T-cell (primary cell): ENCODE measurements around the gene CSGALNACT2. TPM values are rescaled to one million over a fixed set of nuclear protein-coding genes. Genes with fewer than 3 reads are reported as not detected.
A peak's percentile ranks its signal among the peaks of the same experiment; 100 is the strongest.

Source experiments
- ATAC-seq, 4 experiments: fragments of 200-7000 bp in 3 of 4; fragments of 150-1000 bp in 1 of 4; cut with Tn5 transposase; replicated peaks in 1 of 4; 1 replicate in 3 of 4; 2 replicates in 1 of 4; pipeline ENCODE4 v1.10.0; 2021; ENCODE audit warnings: moderate library complexity in 3 of 4, mild to moderate bottlenecking in 2 of 4, moderate number of reproducible peaks in 1 of 4
- CTCF ChIA-PET, 2 donors: fragments of 300-600 bp; sonication (Branson Sonifier 250); formaldehyde crosslinking; loops; one replicate each; lab custom pipeline; 2022; ENCODE audit warnings: antibody characterized with exemption in 2 of 2; lab: Charles Lee
- POLR2A ChIA-PET, 2 donors: fragments of 300-600 bp; sonication (Branson Sonifier 250); formaldehyde crosslinking; loops; one replicate each; lab custom pipeline; 2022; ENCODE audit warnings: antibody characterized with exemption in 2 of 2; lab: Charles Lee
- DNase-seq, 35 experiments: peaks; one replicate each; pipeline versions ENCODE4 v3.0.0 to v3.0.0-alpha.2; 2013 to 2023
- H3K27ac ChIP-seq: one replicate; pipeline ENCODE4 v1.5.1; 2013; ENCODE audit warnings: low read length
- H3K27me3 ChIP-seq, 2 experiments: replicated peaks in 1 of 2; 1 replicate in 1 of 2; 2 replicates in 1 of 2; pipeline versions ENCODE4 v1.6.1 to v1.7.0; 2013; ENCODE audit warnings: low read length in 1 of 2, mixed read lengths in 1 of 2; ENCODE audit not compliant: control insufficient read depth in 2 of 2, insufficient read depth in 2 of 2; ENCODE audit errors: extremely low read depth in 1 of 2
- H3K36me3 ChIP-seq, 2 donors: 1 replicate in 1 of 2; 2 replicates in 1 of 2; pipeline versions ENCODE4 v1.6.1 to v1.7.0; 2013; ENCODE audit warnings: low read length in 1 of 2; ENCODE audit not compliant: control insufficient read depth in 2 of 2, insufficient read depth in 1 of 2; ENCODE audit errors: extremely low read depth in 1 of 2
- H3K4me1 ChIP-seq, 2 experiments: 1 replicate in 1 of 2; 2 replicates in 1 of 2; pipeline versions ENCODE4 v1.6.1 to v1.7.0; 2013; ENCODE audit warnings: low read length in 2 of 2, mixed read lengths in 1 of 2; ENCODE audit not compliant: insufficient read depth in 2 of 2, control insufficient read depth in 1 of 2; ENCODE audit errors: extremely low read depth in 1 of 2
- H3K4me3 ChIP-seq, 2 donors: 1 replicate in 1 of 2; 2 replicates in 1 of 2; pipeline versions ENCODE4 v1.5.1 to v1.7.0; 2013; ENCODE audit warnings: mild to moderate bottlenecking in 2 of 2, low read length in 1 of 2, moderate library complexity in 1 of 2; ENCODE audit not compliant: control insufficient read depth in 1 of 2; ENCODE audit errors: extremely low read depth in 1 of 2
- H3K9me3 ChIP-seq: 2 replicates; pipeline ENCODE4 v1.7.0; 2013
- H3K27ac Mint-ChIP-seq, 2 donors: one replicate each; pipeline ENCODE4 v1.8.0; 2020 to 2021; ENCODE audit warnings: mild to moderate bottlenecking in 2 of 2, mixed read lengths in 2 of 2
- H3K27me3 Mint-ChIP-seq, 2 donors: one replicate each; pipeline ENCODE4 v1.8.0; 2021 to 2022; ENCODE audit warnings: mixed read lengths in 2 of 2
- H3K36me3 Mint-ChIP-seq: one replicate; pipeline ENCODE4 v1.8.0; 2021; ENCODE audit warnings: mixed read lengths
- H3K4me1 Mint-ChIP-seq, 3 donors: one replicate each; pipeline ENCODE4 v1.8.0; 2020 to 2022; ENCODE audit warnings: mixed read lengths in 3 of 3, mild to moderate bottlenecking in 1 of 3
- H3K4me3 Mint-ChIP-seq, 3 donors: one replicate each; pipeline ENCODE4 v1.8.0; 2020 to 2022; ENCODE audit warnings: mild to moderate bottlenecking in 3 of 3, mixed read lengths in 3 of 3, moderate library complexity in 3 of 3
- H3K9me3 Mint-ChIP-seq, 3 donors: one replicate each; pipeline ENCODE4 v1.8.0; 2020 to 2022; ENCODE audit warnings: mixed read lengths in 3 of 3
- WGBS: methylation state at CpG from one replicate; pipeline ENCODE4 v1.1.5; 2013; ENCODE audit warnings: missing lambda C conversion rate; ENCODE audit not compliant: insufficient coverage; 5-methylcytosine and 5-hydroxymethylcytosine counted together
- total RNA-seq, 35 experiments: library from RNA in 6 of 35; stranded (reverse) in 6 of 35; fragments of 120-200 nt in 1 of 35; gene quantifications; one replicate each; pipeline versions ENCODE4 v1.2.1 to v1.2.4 and lab custom pipeline; 2013 to 2026

Gene CSGALNACT2
- total RNA-seq, 5 donors from 2014 or later (not counting 1 experiment from before 2014, with no cell fraction given), result 36.5 to 46.1 (median 41.9) TPM

DNA sequence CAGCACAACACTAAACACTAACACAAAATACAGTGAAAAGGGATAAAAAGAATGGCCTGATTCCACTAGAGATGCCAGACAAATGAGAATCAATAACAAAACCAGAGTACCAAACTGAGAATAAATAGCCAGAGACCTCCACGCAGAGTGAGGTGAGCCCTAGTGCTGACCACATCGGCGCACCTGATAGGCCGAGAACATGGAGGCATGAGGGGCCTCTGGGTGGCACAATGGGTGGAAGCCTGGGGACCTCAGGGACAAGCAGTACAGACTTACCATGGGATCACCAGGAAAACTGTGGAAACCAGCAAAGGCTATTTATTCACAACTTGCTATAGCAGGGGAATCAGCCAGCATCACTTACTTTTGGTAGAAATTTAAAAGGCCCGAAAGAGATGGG, 1.8 kb upstream of the CSGALNACT2 start:
- POLR2A ChIA-PET, result interaction anchor here in 1 of 2 donors (0.6 kb wide), 1 partner anchor 291 kb away, joined by 5 read pairs; no protein-coding TSS in a partner anchor

DNA sequence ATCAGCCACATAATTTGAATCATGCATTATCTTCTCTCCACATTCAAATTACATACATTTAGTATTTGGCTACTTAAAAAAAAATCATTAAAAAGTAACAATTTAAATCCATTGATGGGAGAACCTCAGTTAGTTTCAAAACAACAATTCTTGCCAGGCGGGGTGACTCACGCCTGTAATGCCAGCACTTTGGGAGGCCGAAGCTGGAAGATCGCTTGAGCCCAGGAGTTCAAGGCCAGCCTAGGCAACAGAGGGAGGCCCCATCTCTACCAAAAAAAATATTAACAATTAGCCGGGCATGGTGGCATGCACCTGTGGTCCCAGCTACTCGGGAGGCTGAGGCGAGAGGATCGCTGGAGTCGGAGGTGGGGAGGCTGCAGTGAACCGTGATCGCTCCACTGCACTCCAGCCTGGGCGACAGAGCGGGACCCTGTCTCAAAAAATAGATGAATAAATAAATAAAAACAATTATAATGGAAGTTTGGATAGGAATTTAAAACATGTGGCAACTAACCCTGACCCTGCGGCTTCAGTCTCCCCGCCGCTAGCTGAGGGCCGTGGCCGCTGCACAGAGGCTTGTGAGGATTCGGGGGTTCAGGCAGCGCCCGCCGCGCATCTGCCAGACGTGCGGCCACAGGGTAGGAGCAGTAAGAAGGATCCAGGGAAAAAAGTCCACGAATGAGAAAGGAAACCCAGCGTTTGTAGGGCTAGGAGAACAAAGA, 1.1 kb upstream of the CSGALNACT2 start:
- Mint-ChIP-seq H3K27ac (peak overlapping the region; percentile 90 to 92), H3K9me3 (no peaks in the 10 kb centered on the region), H3K4me1 (peaks cover 40 to 52% (median 46%) of the 10 kb centered on the region in 3 donors), H3K4me3 (peak overlapping the region; percentile 84 to 92 (median 90)), H3K27me3 (no peaks in the 10 kb centered on the region), H3K36me3 (peaks cover 3% of the 10 kb centered on the region)
- Histone ChIP-seq H3K4me1 (peaks cover 26 to 31% of the 10 kb centered on the region in 2 experiments), H3K4me3 (peak overlapping the region; percentile 57 to 94), H3K36me3 (no peaks in the 10 kb centered on the region), H3K27ac (peak overlapping the region; percentile 61), H3K9me3 (no peaks in the 10 kb centered on the region), H3K27me3 (no peaks in the 10 kb centered on the region)
- CTCF ChIA-PET, result no interaction called here
- ATAC-seq (no peak), DNase-seq (peak in 1 of 35 experiments; percentile 22)
- 36% methylated on average over 10 of the region's 27 CpGs for WGBS
- POLR2A ChIA-PET, result interaction anchor here in 1 of 2 donors (1.7 kb wide), 1 partner anchor 8 kb away, joined by 5 read pairs; no protein-coding TSS in a partner anchor

More for the DNA sequence above, 1.8 kb upstream of the CSGALNACT2 start:
- no peaks in the 10 kb centered on the region for H3K9me3 ChIP-seq
- Mint-ChIP-seq H3K4me1 (peaks cover 36 to 46% (median 41%) of the 10 kb centered on the region in 3 donors), H3K36me3 (peaks cover 3% of the 10 kb centered on the region), H3K9me3 (no peaks in the 10 kb centered on the region), H3K27ac (peak overlapping the region; percentile 21 to 41), H3K4me3 (peak overlapping the region; percentile 84 to 92 (median 90)), H3K27me3 (no peaks in the 10 kb centered on the region)
- 100% methylated on average over 4 of the region's 5 CpGs for WGBS
- DNase-seq (no peak), ATAC-seq (no peak)
- H3K27ac ChIP-seq, result no peak overlapping the region
- no peaks in the 10 kb centered on the region for H3K27me3 ChIP-seq
- H3K4me3 ChIP-seq, result no peak overlapping the region
- H3K4me1 ChIP-seq, result peaks cover 20 to 24% of the 10 kb centered on the region in 2 experiments
- no peaks in the 10 kb centered on the region for H3K36me3 ChIP-seq
- CTCF ChIA-PET, result no interaction called here

DNA sequence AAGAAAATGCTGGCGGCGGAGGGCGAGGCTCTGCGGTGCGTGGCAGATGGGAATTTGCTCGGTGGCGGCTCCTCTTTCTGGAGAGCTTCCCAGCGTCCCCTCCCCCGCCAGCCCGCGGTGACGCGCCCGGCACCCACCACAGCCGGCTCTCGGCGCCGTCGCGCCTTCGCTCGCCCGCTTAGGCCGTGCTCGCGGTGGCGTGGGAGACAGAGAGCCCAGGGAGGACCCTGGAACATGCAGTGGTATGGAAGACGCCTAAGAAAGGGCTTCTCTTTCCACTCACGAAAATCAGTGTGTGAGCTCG, 576 bp upstream of the CSGALNACT2 start:
- ChIA-PET CTCF (interaction anchor here in 1 of 2 donors (1.9 kb wide), 1 partner anchor 67 kb away, joined by 6 read pairs; no protein-coding TSS in a partner anchor), POLR2A (interaction anchor here in 1 of 2 donors (0.6 to 1.7 kb wide), 4 partner anchors 8 to 232 kb away, joined by 3 to 6 read pairs (median 4); no protein-coding TSS in a partner anchor)
- H3K9me3 Mint-ChIP-seq, result no peaks in the 10 kb centered on the region
- 0% methylated on average over 21 of the region's 30 CpGs for WGBS
- peak overlapping the region; percentile 84 to 92 (median 90) for H3K4me3 Mint-ChIP-seq
- Histone ChIP-seq H3K27ac (peak overlapping the region; percentile 61), H3K9me3 (no peaks in the 10 kb centered on the region), H3K4me1 (peaks cover 28 to 34% of the 10 kb centered on the region in 2 experiments), H3K36me3 (no peaks in the 10 kb centered on the region), H3K27me3 (no peaks in the 10 kb centered on the region), H3K4me3 (peak overlapping the region; percentile 57 to 94)
- H3K27me3 Mint-ChIP-seq, result no peaks in the 10 kb centered on the region
- ATAC-seq (peak; percentile 8 to 25 (median 14)), DNase-seq (peak in 13 of 35 experiments; percentile 12 to 59 (median 28))
- peaks cover 3% of the 10 kb centered on the region for H3K36me3 Mint-ChIP-seq
- H3K4me1 Mint-ChIP-seq, result peaks cover 46 to 57% (median 51%) of the 10 kb centered on the region in 3 donors
- H3K27ac Mint-ChIP-seq, result peak overlapping the region; percentile 90 to 92

DNA sequence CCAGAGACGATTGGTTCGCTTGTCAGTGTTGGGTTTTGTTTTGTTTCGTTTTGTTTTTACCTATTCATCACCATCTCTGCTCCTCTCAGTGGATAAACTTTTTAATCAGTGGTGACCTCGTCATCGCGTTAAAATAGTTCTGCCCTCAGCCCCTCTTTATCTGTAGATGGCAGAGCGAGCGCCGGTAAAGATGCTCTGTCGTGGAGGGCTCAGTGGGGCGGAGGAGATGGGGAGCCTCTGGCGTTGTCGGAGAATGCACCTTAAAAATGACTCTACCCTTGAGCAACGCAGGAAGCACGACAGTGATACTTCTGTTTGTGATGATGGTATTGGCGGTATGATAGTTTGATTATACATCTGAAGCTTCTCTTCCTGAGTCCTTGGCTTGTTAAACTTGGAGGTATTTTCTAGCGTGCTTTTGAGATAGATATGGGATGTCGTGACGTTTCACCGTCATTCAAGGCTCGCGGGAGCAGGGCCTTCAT, 554 bp downstream of the CSGALNACT2 start:
- ChIA-PET CTCF (interaction anchor here (0.8 to 1.9 kb wide), 6 partner anchors 12 to 66 kb away, joined by 3 to 6 read pairs (median 4); no protein-coding TSS in a partner anchor), POLR2A (interaction anchor here in 1 of 2 donors (0.7 to 1.7 kb wide), 5 partner anchors 10 to 298 kb away, joined by 3 to 6 read pairs (median 5); partner anchors contain the start of gene ZNF487)
- Mint-ChIP-seq H3K4me1 (peaks cover 56 to 69% (median 62%) of the 10 kb centered on the region in 3 donors), H3K36me3 (peaks cover 3% of the 10 kb centered on the region), H3K4me3 (peak overlapping the region; percentile 92 to 99 (median 97)), H3K9me3 (no peaks in the 10 kb centered on the region), H3K27me3 (no peaks in the 10 kb centered on the region), H3K27ac (peak overlapping the region; percentile 98 to 99)
- Histone ChIP-seq H3K4me1 (peaks cover 32 to 34% of the 10 kb centered on the region in 2 experiments), H3K36me3 (no peaks in the 10 kb centered on the region), H3K9me3 (no peaks in the 10 kb centered on the region), H3K27me3 (no peaks in the 10 kb centered on the region), H3K4me3 (peak overlapping the region; percentile 88 to 94), H3K27ac (peak overlapping the region; percentile 90)
- ATAC-seq (peak; percentile 70 to 74 (median 72)), DNase-seq (peak; percentile 28 to 82 (median 71))
- under 1% methylated on average over 13 of the region's 22 CpGs for WGBS

DNA sequence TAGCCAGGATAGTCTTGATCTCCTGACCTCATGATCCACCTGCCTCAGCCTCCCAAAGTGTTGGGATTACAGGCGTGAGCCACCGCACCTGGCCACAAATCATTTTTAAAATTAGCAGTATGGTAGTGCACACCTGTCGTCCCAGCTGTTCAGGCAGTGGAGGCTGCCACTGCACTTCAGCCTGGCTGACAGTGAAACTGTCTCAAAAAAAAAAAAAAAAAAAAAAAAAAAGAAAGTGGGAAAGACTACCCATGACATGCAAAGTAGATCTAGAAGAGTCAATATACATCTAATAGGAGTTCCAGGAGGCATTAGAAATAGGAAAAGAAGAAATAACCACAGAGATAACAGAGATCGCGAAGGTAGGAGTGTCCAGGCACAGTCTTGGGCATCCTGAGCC, 3.2 kb downstream of the CSGALNACT2 start:
- no peaks in the 10 kb centered on the region for H3K27me3 ChIP-seq
- no peaks in the 10 kb centered on the region for H3K36me3 ChIP-seq
- WGBS, result no CpG with 5 or more reads among the region's 5 CpGs
- H3K36me3 Mint-ChIP-seq, result peaks cover 10% of the 10 kb centered on the region
- no peaks in the 10 kb centered on the region for H3K27me3 Mint-ChIP-seq
- no peak for ATAC-seq
- H3K9me3 ChIP-seq, result no peaks in the 10 kb centered on the region
- H3K27ac Mint-ChIP-seq, result peak overlapping the region in 1 of 2 donors; percentile 24
- H3K4me3 ChIP-seq, result no peak overlapping the region
- no peak overlapping the region for H3K27ac ChIP-seq
- no peak for DNase-seq
- no peaks in the 10 kb centered on the region for H3K9me3 Mint-ChIP-seq
- H3K4me1 Mint-ChIP-seq, result peaks cover 78 to 81% (median 79%) of the 10 kb centered on the region in 3 donors
- POLR2A ChIA-PET, result no interaction called here
- CTCF ChIA-PET, result no interaction called here
- peaks cover 36 to 44% of the 10 kb centered on the region in 2 experiments for H3K4me1 ChIP-seq
- H3K4me3 Mint-ChIP-seq, result peak overlapping the region in 2 of 3 donors; percentile 15 to 48

DNA sequence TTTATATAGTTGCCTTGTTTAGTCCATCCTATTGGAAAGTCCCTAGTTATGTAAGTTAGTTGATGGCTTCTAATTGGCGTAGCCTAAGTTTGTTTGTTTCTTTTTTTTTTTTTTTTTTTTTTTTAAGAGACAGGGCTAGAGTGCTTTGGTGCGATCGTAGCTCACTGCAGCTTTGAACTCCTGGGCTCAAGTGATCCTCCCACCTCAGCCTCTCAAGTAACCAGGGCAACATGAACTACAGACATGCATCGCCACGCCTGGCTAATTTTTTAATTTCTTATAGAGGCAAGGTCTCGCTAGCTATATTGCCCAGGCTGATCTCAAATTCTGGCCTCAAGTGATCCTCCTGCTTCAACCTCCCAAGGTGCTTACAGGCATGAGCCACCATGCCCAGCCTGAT, 7.1 kb downstream of the CSGALNACT2 start:
- Mint-ChIP-seq H3K36me3 (peaks cover 25% of the 10 kb centered on the region), H3K9me3 (peaks cover 0 to 11% (median 0%) of the 10 kb centered on the region in 3 donors), H3K4me3 (no peak overlapping the region), H3K27me3 (no peaks in the 10 kb centered on the region), H3K4me1 (peaks cover 79 to 81% (median 81%) of the 10 kb centered on the region in 3 donors), H3K27ac (peak overlapping the region in 1 of 2 donors; percentile 39)
- H3K36me3 ChIP-seq, result no peaks in the 10 kb centered on the region
- ChIA-PET CTCF (interaction anchor here in 1 of 2 donors (0.6 kb wide), 1 partner anchor 187 kb away, joined by 5 read pairs; no protein-coding TSS in a partner anchor), POLR2A (interaction anchor here in 1 of 2 donors (0.6 kb wide), 2 partner anchors 29 to 50 kb away, joined by 4 to 14 read pairs; no protein-coding TSS in a partner anchor)
- peak in 1 of 4 experiments; percentile 22 for ATAC-seq
- no peaks in the 10 kb centered on the region for H3K27me3 ChIP-seq
- DNase-seq, result peak in 1 of 35 experiments; percentile 20
- H3K9me3 ChIP-seq, result peaks cover 9% of the 10 kb centered on the region
- WGBS, result 77% methylated on average over 5 of the region's 6 CpGs
- no peak overlapping the region for H3K4me3 ChIP-seq
- H3K4me1 ChIP-seq, result peaks cover 23 to 28% of the 10 kb centered on the region in 2 experiments
- H3K27ac ChIP-seq, result no peak overlapping the region
